ENCODE results near the gene ACOXL. TPM values are rescaled to one million over a fixed set of nuclear protein-coding genes. Genes with fewer than 3 reads are reported as not detected.
"Not testable (repeated sequence)": the region's sequence is repeated elsewhere in the genome, so short reads cannot be mapped to it uniquely, and the experiment has no call there.

The ACOXL gene
- total RNA-seq, 1 donor from 2014 or later: not detected

DNA sequence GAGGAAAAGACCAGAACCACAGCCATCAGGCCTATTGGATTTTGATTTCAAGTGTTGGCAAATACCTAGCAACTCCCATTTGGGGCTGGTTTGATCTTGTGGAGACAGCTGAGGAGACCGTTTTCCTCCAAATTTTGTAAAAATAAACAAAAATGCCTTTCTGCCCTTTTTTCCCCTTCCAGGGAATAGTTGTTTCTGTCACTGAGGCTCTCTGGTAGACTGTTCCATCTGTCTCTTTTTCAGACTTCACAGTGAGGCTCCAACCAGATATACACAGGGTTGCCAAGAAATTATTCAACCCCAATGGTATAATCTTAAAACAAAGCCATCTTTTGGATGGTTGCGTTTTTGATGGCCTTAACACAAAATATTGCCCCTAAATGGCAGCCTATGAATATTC, 115.7 kb downstream of the ACOXL start:
- FAIRE-seq (no peak), DNase-seq (ENCODE audit: low spot score in 2 of 2) (no peak)

DNA sequence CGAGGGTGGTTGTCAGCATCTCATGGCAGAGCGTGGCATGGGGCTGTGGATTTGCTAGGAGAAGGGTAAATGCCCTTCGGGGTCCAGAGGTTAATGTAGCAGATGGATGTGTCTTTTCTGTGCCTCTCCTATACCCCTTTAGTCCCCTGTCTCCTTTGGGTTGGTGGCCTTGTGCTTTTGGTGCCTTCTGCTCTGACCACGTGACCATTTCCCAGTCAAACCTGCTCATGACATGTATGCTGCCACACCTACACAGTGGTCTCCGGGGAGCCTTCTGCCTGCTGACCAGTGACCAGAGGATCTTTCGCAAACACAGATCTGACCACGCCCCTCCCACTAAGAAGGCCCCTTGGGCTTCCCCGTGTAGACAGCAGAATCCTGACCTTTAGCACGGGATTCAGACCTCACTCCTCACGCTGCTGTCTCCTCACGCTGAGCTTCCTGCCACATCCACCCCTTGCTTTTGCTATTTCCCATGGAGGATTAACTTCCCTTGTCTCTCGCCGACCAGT, 116.2 kb downstream of the ACOXL start:
- DNase-seq (ENCODE audit: low spot score in 2 of 2): no peak
- no peak for FAIRE-seq

DNA sequence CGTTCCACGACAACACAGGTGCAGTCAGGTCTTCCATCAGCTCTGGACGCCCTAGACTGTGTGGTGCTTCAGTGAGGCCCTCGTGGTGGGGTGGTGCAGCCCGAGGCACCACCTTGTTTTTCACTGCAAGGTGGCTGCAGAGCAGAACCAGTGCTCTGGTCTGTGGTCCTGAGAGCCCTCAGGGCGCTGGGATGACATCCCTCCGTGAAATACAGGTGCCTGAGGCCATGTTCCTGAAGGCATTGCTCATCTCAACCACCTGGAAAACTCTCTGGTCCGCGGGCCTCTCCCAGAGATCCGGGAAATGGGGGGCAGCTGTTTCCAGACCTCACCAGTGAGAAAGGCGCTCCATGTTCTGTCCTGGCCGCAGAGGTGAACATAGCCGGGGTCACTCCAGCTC, 119.2 kb downstream of the ACOXL start:
- FAIRE-seq (no peak), DNase-seq (ENCODE audit: low spot score in 2 of 2) (no peak)

DNA sequence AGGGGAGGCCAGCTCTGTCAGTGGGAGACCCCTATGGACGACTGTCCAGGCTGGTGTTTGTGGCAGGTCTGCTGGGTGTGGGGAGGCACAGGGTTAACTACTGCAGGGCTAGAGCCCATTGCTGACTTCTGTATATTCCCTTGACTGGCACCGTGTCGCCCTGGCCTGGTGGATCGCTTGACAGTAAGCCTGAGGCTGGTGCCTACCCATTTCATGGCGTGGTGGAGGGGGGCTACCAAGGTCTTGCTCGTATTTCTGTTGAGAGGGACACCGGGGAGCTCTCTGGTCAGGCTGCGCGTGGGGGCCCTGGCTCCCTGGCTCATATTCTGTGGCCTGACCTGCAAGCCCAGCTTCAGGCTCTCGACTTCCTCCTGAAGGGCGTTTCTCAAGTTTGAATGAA, 119.7 kb downstream of the ACOXL start:
- FAIRE-seq (no peak), DNase-seq (ENCODE audit: low spot score in 2 of 2) (no peak)

DNA sequence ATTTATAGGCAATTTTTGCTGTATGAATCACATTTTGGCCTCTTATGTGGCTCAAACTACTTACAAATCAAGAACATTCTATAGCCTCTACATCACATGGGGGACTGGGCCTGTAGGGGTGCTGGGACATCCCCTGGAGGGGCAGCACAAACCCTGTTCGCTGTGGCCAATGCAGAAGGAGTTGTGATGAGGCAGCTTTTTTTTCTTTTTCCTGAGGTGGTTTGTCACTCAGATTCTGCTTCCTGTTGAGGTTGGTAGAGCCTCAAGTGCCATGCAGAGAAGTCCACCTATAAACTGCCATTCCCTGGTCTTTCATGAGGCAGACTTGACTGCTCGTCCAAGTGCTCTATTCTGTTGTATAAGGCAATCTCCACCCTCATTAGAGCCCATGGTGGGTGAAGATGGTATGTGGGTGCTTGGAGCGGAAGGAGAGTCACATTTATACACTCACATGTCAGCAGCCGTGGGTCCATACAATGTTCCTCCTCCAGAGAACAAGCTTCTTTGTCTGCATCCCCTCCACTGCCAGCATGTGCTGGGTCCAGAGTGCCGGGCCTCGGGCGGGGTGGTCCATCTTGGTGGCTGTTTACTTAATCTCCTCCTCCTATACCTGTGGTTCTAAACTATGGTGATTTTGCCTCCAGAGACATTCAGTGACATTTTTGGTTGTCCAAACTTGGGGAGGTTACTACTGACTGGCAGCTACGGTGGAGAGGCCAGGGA, 120.3 kb downstream of the ACOXL start:
- DNase-seq (ENCODE audit: low spot score in 2 of 2) (no peak), FAIRE-seq (no peak)

DNA sequence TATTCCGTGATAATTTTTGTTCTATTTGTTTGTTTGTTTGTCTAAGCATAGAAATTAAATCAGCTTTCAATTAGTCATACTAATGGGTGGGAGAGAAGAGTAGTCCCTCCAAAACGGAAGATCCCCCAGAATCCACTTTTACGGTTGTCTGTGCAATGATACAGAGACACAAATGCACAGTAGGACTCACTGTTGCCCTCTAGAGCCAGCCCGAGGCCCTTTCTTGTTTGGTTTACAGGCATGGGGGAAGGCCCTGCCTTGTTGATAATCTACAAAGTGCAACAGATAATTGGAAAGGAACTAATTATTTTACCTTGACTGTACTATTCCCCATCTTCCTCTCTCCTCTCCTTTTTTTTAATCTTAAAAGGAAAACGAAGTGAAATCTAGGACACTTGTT, 121.1 kb downstream of the ACOXL start:
- no peak for FAIRE-seq
- no peak for DNase-seq (ENCODE audit: low spot score in 2 of 2)

DNA sequence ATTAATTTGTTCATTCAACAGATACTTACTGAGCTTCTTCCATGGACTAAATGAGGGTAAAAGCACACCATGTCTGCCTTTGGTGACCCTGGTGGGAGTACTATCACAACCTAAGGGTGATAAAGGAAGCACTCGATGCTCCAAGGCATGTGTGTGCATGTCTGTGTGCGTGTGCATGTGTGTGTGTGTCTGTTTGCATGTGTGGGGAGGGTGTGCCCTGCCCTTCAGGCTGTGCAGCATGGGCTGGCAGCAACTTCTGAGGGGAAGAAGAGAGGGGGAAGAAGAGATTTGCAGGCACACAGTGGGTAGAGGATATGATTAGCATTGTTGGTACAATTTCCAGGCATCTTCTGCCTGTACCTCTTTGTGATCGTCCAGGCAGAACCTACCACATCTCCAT, 121.6 kb downstream of the ACOXL start:
- no peak for FAIRE-seq
- DNase-seq (ENCODE audit: low spot score in 2 of 2): no peak

DNA sequence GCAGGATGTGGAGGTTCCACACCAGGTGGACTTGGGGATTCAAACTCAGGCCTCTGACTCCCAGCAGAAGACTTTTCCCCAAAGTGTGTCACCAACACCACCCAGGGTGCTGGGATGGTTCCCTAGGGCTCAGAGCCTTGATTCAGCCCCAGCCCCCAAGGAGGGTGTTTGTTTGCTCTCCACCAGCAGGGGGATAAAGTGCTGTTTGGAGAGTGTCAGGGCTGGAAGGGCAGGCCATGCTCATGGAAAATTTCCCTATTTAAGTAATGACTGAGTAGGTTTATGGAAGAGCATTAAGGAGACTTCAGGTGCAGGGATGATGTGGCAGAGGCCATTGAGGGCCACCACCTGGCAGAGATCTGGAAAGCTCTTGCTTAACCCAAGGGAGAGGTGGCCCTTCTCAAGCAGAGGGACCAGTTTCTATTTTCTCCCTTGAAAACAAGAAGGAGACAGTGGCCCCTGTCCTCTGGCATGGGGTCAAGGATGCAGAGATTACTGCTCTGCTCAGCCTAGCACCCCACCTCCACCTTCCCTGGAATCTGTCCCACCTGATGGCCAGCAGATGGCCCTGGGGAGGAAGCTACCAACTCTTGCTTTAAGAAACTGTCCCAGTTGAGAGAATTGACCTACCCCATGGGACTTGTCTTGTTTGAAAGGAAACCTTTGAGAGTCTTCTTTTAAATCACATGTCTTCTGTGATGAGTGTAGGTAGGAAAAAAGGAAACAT, 122.1 kb downstream of the ACOXL start:
- DNase-seq (ENCODE audit: low spot score in 2 of 2) (no peak), FAIRE-seq (no peak)

DNA sequence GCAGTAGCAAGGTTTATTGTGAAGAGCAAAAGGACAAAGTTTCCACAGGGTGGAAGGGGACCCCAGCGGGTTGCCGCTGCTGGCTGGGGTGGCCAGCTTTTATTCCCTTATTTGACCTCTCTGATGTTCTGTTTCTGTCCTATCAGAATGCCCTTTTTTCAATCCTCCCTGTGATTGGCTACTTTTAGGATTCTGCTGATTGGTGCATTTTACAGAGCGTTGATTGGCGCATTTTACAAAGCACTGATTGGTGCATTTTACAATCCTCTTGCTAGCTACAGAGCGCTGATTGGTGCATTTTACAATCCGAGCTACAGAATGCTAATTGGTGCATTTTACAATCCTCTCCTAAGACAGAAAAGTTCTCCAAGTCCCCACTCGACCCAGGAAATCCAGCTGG, 123.5 kb downstream of the ACOXL start:
- not testable (repeated sequence) for DNase-seq (ENCODE audit: low spot score in 2 of 2); FAIRE-seq

DNA sequence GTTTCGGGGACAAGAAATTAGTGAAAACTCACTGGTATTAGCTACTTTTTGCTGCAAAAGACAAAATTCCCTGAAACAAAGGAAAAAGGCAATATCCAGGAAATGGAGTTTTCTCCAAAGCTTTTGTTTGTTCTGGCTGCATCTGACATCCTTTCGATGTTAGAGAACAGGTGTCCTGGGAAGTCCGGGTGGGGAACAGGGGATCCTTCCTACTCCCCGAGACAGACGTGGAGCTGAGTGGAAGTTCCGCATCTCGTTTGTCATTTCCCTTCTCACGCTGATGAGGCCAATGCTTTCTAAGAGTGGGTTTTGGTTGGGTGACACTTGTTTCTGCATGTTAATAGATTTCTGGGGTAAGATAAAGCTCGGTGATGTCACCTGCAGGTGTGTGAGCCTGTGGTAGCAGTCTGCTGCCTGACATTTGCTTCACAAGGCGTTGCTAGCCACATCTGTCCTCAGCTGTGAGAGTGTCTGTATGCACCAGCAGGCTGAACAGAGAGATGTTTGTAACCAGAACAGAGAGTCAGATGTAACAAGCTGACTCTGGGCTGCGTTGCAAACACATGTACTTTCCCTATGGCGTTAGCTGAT, 125.9 kb downstream of the ACOXL start:
- FAIRE-seq (no peak), DNase-seq (ENCODE audit: low spot score in 2 of 2) (peak; percentile 27)

DNA sequence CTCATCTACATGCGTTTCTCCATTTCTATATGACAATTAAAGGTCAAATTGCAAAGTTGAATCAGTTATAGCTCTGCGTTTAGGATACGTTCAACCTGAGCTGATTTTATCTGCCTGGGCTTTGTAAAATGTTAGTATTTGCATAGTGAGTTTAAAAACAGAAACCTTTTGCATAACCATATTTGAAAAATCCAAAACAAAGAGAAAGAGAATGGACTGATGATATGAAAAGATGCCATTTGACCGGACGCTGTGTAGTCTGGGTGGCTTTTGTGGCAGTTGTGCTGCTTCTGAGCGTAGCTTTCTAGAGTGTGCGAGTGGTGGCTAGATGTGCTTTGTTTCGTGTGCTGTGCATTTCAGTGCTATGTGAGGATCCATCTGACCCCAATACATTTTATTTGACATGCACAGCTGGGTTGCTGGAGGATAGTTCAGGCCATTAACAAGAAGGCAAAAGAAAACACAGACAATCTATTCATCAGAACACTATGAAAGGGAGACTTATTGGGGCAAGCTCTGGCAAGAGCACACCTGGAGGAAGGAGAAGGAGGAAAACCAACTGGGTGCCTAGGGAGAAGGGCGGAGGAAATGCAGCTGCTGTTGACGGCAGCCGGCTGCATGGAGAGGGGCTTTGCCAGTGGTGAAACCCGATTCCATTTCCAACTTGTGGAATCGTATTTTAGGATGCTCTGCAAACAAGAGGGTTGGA, 126.8 kb downstream of the ACOXL start:
- FAIRE-seq (no peak), DNase-seq (ENCODE audit: low spot score in 2 of 2) (no peak)

DNA sequence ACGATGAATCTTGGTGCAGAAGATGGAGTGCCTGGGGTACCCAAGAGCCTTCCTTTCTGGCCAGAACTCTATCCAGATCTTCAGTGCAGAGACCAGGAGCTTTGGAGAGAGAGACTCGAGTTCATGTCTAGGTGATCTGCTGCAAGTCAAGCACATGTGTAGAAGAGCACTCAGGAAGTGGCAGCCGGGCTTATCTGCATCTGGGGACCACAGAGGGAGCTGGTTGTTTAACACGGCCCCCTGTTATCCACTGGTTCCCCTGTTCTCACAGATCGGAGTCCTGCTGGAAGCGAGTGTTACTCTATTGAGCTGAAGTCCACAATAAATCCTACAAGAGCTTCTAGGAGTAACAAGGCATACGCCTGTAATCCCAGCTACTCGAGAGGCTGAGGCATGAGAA, 128.3 kb downstream of the ACOXL start:
- FAIRE-seq (no peak), DNase-seq (ENCODE audit: low spot score in 2 of 2) (no peak)

DNA sequence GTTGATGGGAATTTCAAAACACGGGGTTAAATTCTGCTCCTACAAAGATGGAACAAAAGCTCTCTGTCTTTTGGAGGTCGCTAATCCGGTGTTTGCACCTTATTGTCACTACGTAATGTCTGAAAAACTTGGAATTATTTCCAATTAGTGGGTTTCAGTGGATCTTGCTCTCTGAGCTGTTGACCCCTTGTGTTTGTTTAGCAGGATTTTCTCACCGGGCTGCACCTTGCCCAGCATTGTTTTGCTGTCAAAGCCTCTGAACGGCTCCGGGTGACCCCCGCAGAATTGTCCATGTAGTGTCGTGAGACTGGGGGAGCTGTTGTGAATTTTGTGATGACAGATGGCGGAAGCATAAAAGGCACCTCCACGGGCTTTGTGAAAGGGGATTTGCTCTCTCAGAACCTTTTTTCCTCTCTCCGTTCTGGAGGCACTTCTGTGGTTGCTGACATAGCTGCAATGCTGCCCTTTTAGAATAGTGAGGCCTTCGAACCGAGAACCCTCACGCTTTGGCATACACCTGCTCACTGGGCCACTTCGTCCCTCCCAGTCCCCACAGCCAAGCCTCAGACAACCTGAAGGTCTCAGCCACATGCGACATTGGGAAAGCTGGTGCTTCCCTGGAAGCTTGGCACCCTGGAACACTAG, 129.4 kb downstream of the ACOXL start:
- no peak for DNase-seq (ENCODE audit: low spot score in 2 of 2)
- FAIRE-seq: no peak

DNA sequence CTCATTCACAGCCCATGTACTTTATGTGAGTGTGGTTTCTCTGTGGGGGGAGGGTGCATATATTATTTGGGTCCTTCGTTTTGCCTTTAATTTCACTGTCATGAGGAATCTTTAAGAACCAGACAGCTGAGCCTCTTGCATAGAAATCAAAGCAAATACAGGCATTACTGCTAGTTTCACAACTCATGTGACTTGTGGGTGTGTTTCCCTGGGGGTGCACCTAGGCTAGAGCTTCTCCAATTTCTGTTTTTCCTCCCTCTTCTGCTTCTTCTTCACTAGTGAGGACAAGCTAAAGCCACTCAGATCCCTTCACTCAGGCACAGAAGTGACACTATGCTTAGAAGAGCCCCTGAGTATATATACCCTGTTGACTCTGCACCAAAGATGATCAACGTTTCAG, 131.4 kb downstream of the ACOXL start:
- no peak for DNase-seq (ENCODE audit: low spot score in 2 of 2)
- no peak for FAIRE-seq

DNA sequence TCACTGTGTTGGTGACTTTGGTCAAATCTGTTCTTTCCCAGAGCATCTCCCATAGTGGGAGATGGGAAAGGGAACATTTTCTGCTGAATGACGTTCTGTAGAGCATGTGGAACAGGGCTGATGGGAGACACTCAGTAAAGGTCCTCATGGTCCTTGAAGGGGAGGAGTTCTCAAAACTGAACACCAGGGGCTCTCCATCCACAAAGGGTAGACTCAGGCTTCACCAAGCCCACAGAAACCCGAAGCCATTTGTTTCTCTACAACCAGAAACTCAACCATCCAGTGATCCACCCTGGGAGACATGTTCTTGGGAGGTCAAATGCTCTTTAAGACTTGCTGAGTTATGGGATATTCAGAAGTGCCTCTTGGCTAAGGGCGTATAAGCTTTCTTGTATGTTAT, 131.8 kb downstream of the ACOXL start:
- FAIRE-seq: no peak

DNA sequence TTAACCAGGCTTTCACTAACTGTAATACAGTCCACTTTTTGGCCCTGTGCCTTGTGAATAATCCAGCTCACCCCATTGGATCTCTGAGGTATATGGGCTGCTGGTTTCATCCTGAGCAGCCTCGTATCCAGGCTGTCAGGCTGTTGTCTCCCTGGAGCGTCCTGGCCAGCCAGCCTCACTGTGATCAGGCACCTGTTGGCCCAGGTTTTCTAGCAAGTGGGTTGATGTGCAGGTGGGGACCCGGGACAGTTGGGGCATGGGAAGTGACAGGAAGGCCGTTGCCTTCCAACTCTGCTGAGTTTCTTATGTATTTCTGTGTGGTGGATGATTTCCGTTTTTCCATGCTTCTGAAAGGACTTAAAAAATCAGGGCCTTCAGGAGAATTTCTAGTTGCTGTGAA, 132.4 kb downstream of the ACOXL start:
- DNase-seq (ENCODE audit: low spot score in 2 of 2): no peak
- no peak for FAIRE-seq

More for the DNA sequence above, 131.8 kb downstream of the ACOXL start:
- DNase-seq (ENCODE audit: low spot score in 2 of 2): no peak

DNA sequence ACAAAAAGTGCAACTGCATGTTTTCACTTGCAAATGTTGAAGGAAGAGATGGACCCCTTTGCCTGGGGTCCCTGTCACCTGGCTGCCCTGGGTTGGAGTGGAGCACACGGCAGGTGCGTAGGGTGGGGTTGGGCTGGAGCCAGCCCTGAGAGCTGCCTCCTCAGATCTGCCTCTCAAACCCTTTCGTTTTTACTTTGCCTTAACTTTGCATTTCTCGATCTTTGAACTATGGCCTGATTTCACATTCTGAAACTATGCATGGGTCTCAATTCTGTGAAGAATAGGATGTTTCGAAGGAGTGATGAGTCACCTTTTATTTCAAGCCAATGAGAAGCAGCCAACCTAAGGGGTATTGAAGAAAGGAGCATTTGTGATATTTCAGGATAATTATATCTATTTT, 132.8 kb downstream of the ACOXL start:
- FAIRE-seq: no peak
- no peak for DNase-seq (ENCODE audit: low spot score in 2 of 2)

DNA sequence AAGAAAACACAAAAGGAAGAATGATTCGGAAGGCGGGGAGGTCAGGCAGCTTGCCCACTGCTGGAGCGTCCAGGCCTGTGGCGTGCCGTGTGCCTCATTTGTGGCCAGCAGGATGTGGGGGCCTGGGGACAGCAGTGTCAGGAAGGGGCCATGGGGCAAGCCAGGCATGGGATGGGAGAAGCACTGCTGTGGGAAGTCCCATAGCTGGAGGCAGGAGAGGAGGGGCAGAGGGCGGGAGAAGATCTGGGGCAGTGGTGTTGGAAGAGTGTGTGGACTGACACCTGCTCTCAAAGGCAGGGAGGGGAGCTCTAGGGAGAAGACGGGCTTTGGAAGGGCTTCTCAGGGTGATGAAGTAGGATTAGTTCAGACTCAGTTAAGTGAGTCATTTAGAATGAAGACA, 133.7 kb downstream of the ACOXL start:
- FAIRE-seq (no peak), DNase-seq (ENCODE audit: low spot score in 2 of 2) (no peak)

DNA sequence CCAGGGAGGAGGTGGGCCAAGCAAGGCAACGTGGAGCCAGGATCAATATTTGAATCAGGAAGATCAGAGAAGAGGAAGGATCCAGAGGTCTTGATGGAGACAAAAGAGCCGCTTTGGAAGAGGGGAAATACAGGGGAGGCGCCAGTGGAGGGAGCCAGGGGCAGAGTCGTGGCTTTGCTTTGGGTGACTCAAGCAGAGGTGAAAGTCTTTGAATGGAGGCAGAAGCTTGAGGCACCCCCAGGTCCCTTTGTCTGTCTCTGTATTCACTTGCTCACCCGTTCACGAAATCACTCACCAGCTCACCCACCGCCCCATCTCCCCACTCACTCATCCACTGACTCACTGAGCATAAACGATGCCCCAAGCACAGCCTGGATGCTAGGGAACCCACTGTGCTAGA, 134.1 kb downstream of the ACOXL start:
- DNase-seq (ENCODE audit: low spot score in 2 of 2): no peak
- no peak for FAIRE-seq

DNA sequence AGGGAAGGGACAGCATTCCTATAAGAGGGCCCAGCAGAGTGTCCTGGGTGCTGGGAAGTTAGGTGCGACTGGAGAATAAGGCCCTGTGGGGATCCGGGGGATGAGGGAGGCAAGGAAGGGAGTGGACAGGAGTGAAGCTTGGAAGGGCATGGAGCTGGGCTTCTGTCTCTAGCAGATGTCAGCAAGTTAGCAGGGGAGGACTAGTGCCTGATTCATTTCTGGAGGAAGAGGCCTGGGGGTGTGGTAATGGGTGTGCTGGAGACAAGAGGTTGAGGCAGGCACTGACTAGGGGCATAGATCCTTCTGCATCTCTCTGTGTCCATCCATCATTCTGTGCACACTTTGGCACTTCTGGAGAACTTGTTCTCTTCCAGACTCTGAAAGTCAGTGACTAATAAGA, 134.7 kb downstream of the ACOXL start:
- FAIRE-seq (no peak), DNase-seq (ENCODE audit: low spot score in 2 of 2) (no peak)

DNA sequence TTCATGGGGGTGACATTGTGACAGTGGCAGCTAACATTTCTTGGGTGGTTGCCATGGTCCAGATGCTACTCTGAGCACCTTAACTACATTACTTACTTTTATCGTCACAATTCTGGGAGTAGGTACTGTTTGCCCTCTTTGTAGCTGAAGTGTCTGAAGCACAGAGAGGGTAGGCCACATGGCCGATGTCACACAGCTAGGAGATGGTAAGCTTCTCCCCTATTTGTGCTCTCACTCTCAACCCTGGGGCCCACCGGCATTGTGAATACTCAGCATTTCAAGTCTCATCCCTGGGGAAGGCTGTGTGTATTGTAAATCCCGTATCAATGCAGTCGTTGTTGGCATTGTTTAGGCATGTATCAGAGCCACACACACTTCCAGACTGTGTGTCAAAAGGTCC, 136.6 kb downstream of the ACOXL start:
- FAIRE-seq (no peak), DNase-seq (ENCODE audit: low spot score in 2 of 2) (no peak)

Measured in frontal cortex (tissue), 4 donors.